ENCODE results near the gene GLI3.
"Not testable (repeated sequence)": the region's sequence is repeated elsewhere in the genome, so short reads cannot be mapped to it uniquely, and the experiment has no call there.

The GLI3 gene

DNA sequence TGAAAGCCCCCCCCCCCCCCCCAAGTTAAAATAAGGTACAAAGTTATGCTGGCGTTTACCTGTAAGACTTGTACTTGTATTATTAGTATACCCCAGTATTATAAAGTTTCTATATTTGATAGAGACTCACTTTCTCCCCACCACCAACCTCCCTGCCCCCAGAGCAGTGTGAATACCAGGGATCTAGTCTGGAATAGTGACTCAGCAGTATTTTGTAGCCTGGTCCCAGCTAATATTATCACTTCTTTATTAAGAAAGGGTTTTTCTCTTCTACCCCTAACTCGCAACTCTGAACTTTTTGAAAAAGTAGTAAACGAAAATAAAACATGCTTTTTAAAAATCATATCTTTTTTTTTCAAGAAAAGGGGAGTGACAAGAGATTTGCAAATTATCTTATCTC is 26.7 kb downstream of the GLI3 start:
- DNase-seq = no peak

GRCh38 chr7:42209085-42209484 is 27.9 kb downstream of the GLI3 start:
- not testable (repeated sequence) for DNase-seq

- no peak for DNase-seq
These were observed 28.4 kb downstream of the GLI3 start for GRCh38 chr7:42208572-42208971.

- DNase-seq = no peak
These were observed 29.6 kb downstream of the GLI3 start for GRCh38 chr7:42207420-42207819.

- DNase-seq = no peak
These were observed 33.7 kb downstream of the GLI3 start for GRCh38 chr7:42203336-42203735.

GRCh38 chr7:42202601-42203000 is 34.4 kb downstream of the GLI3 start:
- DNase-seq = no peak

- DNase-seq = no peak
These were observed 37.9 kb downstream of the GLI3 start for GRCh38 chr7:42198974-42199668.

DNA sequence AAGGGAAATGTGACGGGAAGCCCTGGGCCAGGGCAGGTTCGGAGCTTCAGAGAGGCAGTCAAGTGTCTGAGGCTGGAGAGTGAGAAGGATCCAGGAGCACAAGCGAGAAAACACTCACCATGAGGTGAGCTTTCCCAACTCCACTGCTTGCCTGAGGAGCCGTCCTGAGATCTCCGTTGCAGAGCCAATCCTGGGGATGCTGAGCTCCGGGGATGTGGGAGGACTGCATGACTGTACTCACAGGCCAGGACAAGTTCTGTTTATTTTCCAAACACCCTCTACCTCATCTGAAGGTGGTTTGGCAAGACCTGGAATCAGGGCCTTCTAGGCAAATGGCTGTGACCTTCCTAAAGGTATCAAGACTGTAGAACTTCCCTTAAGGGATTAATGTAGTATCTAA is 38.7 kb downstream of the GLI3 start:
- DNase-seq = no peak

DNA sequence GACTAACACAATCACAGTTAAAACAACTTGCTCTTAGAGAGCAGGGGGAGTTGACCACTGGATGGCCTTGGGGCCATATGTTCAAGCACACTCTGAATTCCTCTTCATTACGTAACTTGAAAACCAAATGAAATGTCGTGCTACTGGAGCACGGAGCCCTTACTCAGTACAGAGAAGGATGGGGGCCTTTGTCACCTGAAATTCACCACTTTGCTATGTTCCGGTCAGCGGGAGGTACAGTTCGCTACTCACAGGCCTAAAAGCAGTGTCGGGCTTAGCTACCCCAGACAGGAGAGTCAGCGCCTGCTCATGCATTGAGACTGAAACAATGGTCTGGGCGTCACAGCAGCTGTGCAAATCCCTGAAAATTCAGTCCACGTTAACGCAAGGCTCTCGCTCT is 39.6 kb downstream of the GLI3 start:
- DNase-seq = no peak

DNA sequence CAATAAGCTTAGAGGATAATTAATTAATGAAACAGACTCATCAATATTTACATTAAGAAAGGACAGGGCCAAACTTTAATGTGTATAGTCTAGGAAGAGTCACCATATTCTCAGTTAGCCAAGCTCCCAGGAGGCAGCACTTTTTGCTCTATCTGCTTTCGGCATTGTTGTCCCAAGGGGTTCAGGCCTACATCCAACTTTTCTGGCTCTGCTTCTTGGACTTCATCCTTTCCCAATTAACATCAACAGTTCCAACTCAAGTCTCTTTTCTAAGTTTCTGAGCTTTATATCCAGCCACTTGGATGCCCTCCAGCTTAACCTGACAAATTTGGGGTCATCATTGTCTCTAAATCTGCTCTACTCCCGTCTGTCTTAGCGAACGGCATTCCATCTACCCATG is 42.8 kb downstream of the GLI3 start:
- DNase-seq = no peak

GRCh38 chr7:42193471-42194129 is 43.4 kb downstream of the GLI3 start:
- DNase-seq = no peak

DNA sequence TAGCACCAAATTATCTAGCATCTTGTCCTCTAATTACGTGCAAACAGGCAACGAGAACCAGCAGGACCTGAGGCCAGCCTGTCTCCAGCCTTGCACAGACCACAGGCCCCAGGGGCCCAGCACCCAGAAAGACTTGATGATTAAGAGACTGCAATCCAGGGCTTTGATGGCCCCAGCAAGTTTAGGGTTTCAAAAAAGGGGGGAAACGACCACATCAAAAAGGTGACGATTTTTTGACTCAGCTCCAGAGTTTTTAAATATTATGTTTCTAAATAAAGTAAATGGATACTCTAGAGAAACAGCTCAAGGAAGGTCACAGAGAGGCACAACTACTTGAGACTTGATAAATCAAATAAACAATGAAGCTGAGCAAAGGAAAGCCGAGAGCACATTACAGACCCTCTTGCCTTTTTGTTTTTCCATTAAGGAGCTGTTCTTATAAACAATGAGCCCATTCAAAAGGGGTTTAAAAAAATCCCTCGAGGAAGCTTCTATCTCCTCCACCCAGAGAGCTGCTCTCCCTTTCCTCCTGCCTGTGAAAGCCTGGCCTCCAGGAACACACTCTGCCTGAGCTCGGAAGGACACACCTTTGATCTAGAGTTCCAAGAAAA is 44.1 kb downstream of the GLI3 start:
- DNase-seq = no peak

DNA sequence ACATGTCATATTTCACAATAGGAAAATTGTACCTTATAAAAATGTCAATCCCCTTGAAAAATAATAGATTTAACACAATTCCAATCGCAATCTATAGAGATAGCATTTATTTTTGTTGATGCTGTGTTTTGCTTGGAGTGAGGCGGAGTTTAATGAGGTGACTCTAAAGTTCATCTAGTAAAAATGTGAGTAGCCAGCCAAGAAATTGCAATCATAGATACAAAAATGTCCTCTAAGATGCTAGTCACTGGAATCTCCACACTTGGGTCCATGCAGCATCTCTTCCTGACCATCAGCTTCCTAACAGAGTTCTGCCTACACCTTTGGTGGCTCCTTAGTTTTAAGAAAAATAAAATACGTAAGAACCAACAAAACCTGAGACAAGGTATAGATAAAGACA is 44.9 kb downstream of the GLI3 start:
- no peak for DNase-seq

DNA sequence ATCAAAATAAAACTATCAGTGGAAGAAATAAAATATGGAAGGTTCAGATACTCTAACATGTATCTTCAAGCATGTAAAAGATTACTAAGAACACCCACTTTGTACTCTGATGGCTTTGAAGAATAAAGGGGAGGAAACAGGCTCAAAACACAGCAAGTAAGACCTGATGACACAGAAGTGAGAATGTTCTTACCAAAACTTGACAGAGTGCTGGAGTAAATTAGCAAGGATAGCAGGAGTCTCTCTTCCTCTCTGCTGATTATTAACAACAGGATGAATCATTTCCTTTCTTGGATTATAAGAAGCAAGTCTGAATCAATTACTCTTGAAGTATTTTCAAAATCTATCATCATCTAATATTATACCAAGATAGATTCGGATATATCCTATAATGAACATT is 47.5 kb downstream of the GLI3 start:
- no peak for DNase-seq

GRCh38 chr7:42186151-42186550 is 50.9 kb downstream of the GLI3 start:
- DNase-seq = no peak

DNA sequence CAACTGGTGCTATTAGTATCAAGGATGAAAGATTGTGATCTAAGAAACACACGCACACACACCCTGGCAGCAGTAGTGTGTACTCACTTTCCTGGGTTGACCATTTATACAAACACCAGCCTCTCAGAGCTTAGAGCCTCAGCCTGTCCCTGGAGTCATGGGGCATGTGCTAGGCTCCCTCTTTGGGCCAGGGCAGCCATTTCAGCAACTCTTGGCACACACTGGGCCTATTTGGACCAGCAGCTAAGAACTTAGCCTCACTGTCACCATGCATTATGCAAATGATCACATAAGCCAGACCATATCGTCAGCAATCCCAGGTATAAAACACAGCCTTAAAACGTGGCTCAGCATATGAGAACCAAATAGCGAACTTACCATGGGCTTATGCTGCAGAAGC is 51.3 kb downstream of the GLI3 start:
- DNase-seq = no peak

DNA sequence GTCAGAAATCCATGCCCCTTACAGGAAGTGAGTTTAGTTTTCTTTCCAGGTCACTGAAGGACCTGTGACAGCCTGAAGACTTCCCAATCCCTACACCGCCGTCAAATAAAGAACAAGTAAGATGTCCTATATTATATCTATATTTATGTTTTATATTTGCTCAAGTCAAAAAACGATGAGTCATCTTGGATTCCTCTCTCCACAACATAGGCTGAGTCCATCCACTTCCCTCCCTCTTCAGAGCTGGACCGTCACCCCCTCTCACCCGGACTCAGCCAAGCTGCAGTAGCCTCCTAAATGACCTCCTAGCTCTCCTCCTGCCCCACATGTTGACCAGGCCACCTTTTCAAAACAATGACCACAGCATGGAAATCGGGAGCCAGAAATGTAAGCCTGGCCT is 53.5 kb downstream of the GLI3 start:
- no peak for DNase-seq

DNA sequence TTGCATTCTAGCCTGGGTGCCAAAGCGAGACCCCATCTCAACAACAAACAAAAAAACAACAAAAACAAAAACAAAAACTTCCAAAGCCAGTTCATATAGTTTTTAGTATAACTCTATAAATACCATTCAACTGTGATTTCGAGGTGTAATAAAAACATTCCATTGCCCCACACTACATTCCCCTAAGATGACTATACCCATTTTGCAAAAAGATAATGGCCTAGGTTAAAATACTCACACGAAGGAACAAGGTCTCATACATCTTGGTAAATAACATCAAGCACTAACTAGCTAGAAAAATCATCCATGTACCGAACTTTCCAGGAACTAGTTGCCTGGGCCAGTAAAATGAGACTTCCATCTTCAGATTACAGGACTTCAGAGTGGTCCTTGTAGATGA is 55.4 kb downstream of the GLI3 start:
- DNase-seq = no peak

- DNase-seq = no peak
These were observed 56.2 kb downstream of the GLI3 start for GRCh38 chr7:42180806-42181205.

DNA sequence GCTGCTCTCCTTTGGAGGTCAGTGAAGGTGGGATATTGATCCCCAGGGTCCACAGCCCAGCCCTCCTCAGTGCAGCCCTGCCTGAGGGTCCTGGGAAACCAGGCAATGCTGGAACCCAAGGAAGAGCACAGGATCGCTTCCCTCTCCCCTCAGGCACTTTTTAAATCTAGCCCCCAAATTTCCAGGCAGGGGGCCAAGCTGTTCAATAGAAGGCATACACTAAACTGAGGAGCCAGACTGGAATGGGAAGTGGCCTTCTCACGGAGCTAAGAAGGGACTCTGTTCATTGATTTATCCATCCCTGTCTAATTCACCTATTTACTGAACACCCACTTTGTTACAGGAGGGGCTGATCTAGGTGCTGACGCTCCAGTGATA is 60.3 kb downstream of the GLI3 start:
- no peak for DNase-seq

DNA sequence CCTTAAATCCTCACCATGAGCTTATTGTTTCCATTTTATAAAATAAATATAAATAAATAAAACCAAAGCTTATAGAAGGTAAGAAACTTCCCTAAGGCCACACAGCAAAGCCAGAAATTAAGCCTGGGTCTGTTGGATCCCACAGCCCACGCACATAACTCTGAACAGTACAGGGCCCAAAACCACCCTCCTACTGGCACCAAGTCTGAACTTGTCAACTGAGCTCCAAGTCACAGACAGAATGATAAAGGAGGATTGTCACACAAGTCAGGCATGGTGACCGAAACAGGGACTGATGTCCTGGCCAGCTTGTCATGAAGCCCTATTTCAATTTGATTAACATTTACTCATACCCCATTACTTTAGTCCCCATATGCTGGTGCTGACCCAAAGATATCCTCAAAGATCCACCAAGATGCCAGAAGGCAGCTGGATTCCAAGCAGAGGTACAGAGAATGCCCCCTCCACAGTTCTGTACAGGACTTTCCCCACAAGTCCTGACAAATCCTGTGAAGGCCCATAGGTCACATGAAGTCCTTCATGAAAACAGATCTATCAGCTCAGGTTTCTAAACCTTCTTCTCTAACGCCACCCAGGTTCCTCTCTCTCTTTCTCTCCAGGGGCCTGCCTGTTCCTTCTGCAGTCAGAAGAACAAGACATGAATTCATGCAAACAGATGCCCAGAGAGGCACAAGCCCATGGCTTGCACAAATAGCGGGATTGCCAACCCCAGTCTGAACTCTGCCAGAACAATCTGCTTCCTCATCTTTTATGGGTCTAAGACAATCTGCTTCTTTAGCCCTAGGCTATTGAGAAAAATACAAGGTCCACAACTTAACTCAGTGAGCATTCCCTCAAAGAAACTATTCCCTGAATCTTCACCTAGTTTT is 60.9 kb downstream of the GLI3 start:
- no peak for DNase-seq

DNA sequence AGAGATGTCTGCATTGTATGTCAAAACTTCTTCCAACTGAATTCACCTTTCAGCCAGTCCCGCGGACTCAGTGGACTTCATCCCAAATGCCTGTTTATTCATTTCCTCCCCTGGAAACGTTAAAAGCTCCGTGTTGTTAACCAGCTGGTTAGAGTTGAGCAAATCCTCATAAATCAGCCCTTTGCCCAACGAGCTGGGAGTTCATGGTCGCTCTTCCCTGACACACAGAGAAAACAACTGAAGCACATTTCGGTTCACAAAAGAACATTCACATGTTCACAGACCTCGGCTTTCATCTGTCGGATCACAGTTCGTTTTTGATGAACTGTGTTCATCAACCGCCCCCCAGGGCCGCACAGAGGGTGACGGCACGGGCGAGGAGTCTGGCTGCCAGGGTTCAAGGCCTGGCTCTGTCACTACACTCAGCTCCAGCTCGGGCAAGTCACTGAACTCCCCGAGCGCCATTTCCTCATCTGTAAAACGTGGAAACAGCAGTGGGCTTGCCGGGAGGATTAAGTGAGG is 62.6 kb downstream of the GLI3 start:
- DNase-seq = no peak

DNA sequence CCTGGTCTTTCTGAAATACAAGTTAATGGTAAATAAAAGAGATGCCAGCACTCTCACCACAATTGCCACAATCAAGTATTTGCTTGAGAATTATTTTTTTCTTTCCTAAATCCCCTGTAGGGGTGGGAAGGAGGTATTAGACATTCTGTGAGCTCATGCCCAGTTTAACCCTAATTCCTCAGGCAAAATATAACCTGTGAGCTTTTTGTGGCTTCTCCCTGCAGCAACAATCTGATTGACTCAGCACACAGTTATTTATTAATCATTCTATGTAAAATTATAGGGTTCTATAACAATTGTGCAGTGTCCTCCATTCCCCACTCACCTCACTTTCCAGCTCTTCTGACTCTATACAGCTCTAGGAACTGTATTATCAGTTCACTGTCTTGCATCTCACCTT is 66.3 kb downstream of the GLI3 start:
- no peak for DNase-seq

Data from NCI-H187 (cell line).